K562 (cell line): ENCODE results near the gene PEX13.

Experiments
- BDP1 ChIP-seq: IDR thresholded peaks from 3 replicates; pipeline ENCODE4 v1.6.1; 2011; ENCODE audit not compliant: insufficient read length, insufficient read depth
- CSDE1 ChIP-seq, 2 experiments: fragments of 450-650 bp; IDR thresholded peaks; 2 replicates each; pipeline ENCODE4 v1.6.1; 2016; ENCODE audit warnings: mild to moderate bottlenecking in 1 of 2
- FOS ChIP-seq: IDR thresholded peaks from 3 replicates; pipeline ENCODE4 v1.6.1; 2011; ENCODE audit not compliant: insufficient read length; ENCODE audit errors: extremely low read depth
- HDAC2 ChIP-seq: fragments of 450-650 bp; IDR thresholded peaks from 2 replicates; pipeline ENCODE4 v1.6.1; 2016; ENCODE audit warnings: mild to moderate bottlenecking
- HDAC8 ChIP-seq: fragments of 450-650 bp; IDR thresholded peaks from 2 replicates; pipeline ENCODE4 v1.6.1; 2016; ENCODE audit warnings: mild to moderate bottlenecking, missing genetic modification characterization, moderate library complexity, missing compliant biosample characterization
- HSF4 ChIP-seq: fragments of 250-450 bp; sonication (Bioruptor Pico); IDR thresholded peaks from 2 replicates; pipeline ENCODE4 v2.1.2; 2022; ENCODE audit warnings: mild to moderate bottlenecking, moderate library complexity, borderline replicate concordance
- POLR2A ChIP-seq: fragments of 450-650 bp; conservative IDR thresholded peaks from 2 replicates; pipeline ENCODE4 v1.6.1; 2016
- SREBF2 ChIP-seq: sonication (generic); formaldehyde crosslinking; IDR thresholded peaks from 2 replicates; pipeline ENCODE4 v1.4.0; 2020; ENCODE audit warnings: mild to moderate bottlenecking, missing genetic modification reagents
- ZBTB33 ChIP-seq: sonication (generic); formaldehyde crosslinking; IDR thresholded peaks from 2 replicates; pipeline ENCODE4 v1.8.1; 2023; ENCODE audit warnings: mild to moderate bottlenecking, missing genetic modification reagents
- ZNF197 ChIP-seq: fragments of 200-800 bp; sonication (Bioruptor generic); IDR thresholded peaks from 2 replicates; pipeline ENCODE4 v1.6.1; 2016; ENCODE audit warnings: low read depth, missing genetic modification characterization, missing compliant biosample characterization
- ZNF274 ChIP-seq: IDR thresholded peaks from 2 replicates; pipeline ENCODE4 v1.6.1; 2011; ENCODE audit warnings: low read depth, mild to moderate bottlenecking, low read length, moderate library complexity, borderline replicate concordance
- ZZZ3 ChIP-seq: fragments of 450-650 bp; IDR thresholded peaks from 2 replicates; pipeline ENCODE4 v1.6.1; 2016; ENCODE audit warnings: antibody characterized with exemption, mild to moderate bottlenecking, moderate library complexity
- TF ChIP-seq, protein P1 (sequence below), 3 experiments: IDR thresholded peaks in 2 of 3; conservative IDR thresholded peaks in 1 of 3; 2 replicates each; pipeline ENCODE4 v1.5.1; 2011 to 2012; ENCODE audit warnings: low read length in 3 of 3, mild to moderate bottlenecking in 3 of 3, control low read depth in 2 of 3, improper control_type of control experiment in 1 of 3, inconsistent platforms in 1 of 3, low read depth in 1 of 3, mixed read lengths in 1 of 3, moderate library complexity in 1 of 3; ENCODE audit not compliant: insufficient read depth in 2 of 3

DNA sequence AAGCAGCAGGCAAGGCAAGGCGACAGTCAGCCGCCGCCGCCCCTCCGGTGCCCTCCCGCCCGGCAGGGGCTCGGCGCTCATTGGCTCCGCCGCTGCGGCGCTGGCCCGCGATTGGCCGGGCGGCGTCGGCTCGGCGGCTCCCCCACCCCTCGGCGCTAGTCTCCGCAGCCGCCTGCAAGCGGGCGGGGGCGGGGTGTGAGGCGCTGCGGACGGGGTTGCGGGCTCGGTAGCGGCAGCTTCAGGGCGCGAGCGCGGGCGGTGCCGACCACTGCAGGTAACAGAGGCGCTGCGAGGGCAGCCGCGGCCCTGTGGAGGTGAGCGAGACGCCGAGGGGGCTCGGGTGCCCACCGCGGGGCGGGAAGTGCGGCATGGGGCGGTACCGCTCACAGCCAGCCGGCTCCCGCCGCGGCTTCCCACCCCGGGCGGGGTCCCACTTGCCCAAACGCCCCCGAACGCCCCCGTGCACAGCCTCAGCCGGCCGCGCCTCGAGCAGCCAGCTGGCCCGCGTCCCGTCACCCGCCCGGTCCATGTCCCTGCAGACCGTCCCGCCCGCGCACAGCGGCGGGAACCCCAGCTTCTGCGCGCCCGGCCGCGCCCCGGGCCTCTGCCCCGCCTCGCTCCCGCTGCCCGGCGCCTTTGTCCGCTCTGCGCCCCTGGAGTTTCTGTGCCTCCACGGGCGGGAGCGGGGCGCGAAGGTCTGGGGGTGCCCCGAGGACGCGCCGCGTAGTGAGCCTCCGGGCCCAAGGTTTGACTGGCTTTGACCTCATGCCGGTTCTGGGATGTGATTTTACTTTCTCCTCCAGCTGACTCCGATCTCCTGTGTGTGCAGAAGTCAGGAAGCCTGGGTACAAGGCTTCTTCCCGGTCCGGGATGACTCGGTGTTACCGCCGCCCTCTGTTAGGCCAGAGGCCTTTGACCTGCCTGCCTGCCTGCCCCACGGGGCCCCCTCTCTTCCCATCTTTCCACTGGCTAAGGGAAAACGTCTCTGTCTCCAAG lies 48.5 kb downstream of the PEX13 start, which contains the start of gene SANBR:
- TF ChIP-seq ZBTB33: peak; percentile 16; the same call in 1 of the 2 replicates
- TF ChIP-seq HSF4 (CRISPR knock-in tag): no peak
- no peak for TF ChIP-seq HDAC2
- no peak for TF ChIP-seq ZNF197 (CRISPR knock-in tag)
- peak; percentile 88 for TF ChIP-seq FOS
- TF ChIP-seq, protein P1, sequence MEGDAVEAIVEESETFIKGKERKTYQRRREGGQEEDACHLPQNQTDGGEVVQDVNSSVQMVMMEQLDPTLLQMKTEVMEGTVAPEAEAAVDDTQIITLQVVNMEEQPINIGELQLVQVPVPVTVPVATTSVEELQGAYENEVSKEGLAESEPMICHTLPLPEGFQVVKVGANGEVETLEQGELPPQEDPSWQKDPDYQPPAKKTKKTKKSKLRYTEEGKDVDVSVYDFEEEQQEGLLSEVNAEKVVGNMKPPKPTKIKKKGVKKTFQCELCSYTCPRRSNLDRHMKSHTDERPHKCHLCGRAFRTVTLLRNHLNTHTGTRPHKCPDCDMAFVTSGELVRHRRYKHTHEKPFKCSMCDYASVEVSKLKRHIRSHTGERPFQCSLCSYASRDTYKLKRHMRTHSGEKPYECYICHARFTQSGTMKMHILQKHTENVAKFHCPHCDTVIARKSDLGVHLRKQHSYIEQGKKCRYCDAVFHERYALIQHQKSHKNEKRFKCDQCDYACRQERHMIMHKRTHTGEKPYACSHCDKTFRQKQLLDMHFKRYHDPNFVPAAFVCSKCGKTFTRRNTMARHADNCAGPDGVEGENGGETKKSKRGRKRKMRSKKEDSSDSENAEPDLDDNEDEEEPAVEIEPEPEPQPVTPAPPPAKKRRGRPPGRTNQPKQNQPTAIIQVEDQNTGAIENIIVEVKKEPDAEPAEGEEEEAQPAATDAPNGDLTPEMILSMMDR (IDR thresholded peaks at IDR 0.05 in 2 of 3, conservative IDR thresholded peaks at IDR 0.05 in 1 of 3; ENCODE audit: insufficient read depth in 2 of 3, low read depth in 1 of 3, low read length in 3 of 3): no peak; a peak in 1 of 6 replicates
- 0 out of 2 replicates have a peak, but pooled peaks have one; percentile 40 for TF ChIP-seq POLR2A
- TF ChIP-seq ZZZ3: no peak
- no peak for TF ChIP-seq CSDE1 (IDR thresholded peaks at IDR 0.05)
- no peak for TF ChIP-seq SREBF2 (CRISPR knock-in tag)
- no peak for TF ChIP-seq HDAC8 (tag)
- no peak for TF ChIP-seq BDP1
- no peak for TF ChIP-seq ZNF274
